Measurements from ENCODE around the gene ZNG1A. TPM values are rescaled to one million over a fixed set of nuclear protein-coding genes. Genes with fewer than 3 reads are reported as not detected.
"Not testable (repeated sequence)": the region's sequence is repeated elsewhere in the genome, so short reads cannot be mapped to it uniquely, and the experiment has no call there.

Gene ZNG1A
- total RNA-seq, 2 donors from 2014 or later: 33.7 to 64.6 TPM

- Histone ChIP-seq H3K4me3 (peak overlapping the region; percentile 51 to 83), H3K27me3 (no peaks in the 10 kb centered on the region), H3K9me3 (no peaks in the 10 kb centered on the region), H3K27ac (peak overlapping the region; percentile 13 to 95 (median 82)), H3K36me3 (replicated peaks in 1 of 2; ENCODE audit: insufficient read depth in 1 of 2, low read depth in 2 of 2) (no peaks in the 10 kb centered on the region), H3K4me1 (peaks cover 40% of the 10 kb centered on the region)
- 19 to 31% methylated on average over 6 of the region's 6 CpGs for WGBS, 2 donors
- no peak for DNase-seq
- intact Hi-C loops (cut with DNase I): no loop called here
- TF ChIP-seq POLR2A (IDR thresholded peaks at IDR 0.05) (no peak), CTCF (IDR thresholded peaks at IDR 0.05) (no peak)
- ATAC-seq: no peak
These were observed 36.8 kb upstream of the ZNG1A start for GRCh38 chr9:215631-216155.

GRCh38 chr9:214648-215493 lies 36.0 kb upstream of the ZNG1A start, which contains the start of gene DOCK8:
Gene DOCK8, plus strand, starts transcription at chr9:214865. Its CDS starts 112 bp downstream, at chr9:214977.
- no peaks in the 10 kb centered on the region for H3K36me3 ChIP-seq (replicated peaks in 1 of 2; ENCODE audit: insufficient read depth in 1 of 2, low read depth in 2 of 2)
- intact Hi-C loops (cut with DNase I): no loop called here
- H3K9me3 ChIP-seq: no peaks in the 10 kb centered on the region
- peak; percentile 84 to 89 (median 86) for TF ChIP-seq POLR2A (IDR thresholded peaks at IDR 0.05)
- peak; percentile 31 to 65 (median 45) for TF ChIP-seq CTCF (IDR thresholded peaks at IDR 0.05)
- peak; percentile 91 for ATAC-seq
- peak within 1 kb of the TSS; percentile 81 to 95 (median 82) for H3K27ac ChIP-seq
- 0 to 1% methylated on average over 7 to 73 of the region's 103 CpGs for WGBS, 2 donors
- H3K4me3 ChIP-seq: peak within 1 kb of the TSS; percentile 51 to 83
- no peaks in the 10 kb centered on the region for H3K27me3 ChIP-seq
- H3K4me1 ChIP-seq: peaks cover 40% of the 10 kb centered on the region
- peak; percentile 78 to 82 (median 81) for DNase-seq

GRCh38 chr9:214351-214647 lies 35.4 kb upstream of the ZNG1A start:
- intact Hi-C loops (cut with DNase I): no loop called here
- Histone ChIP-seq H3K27me3 (no peaks in the 10 kb centered on the region), H3K4me3 (peak overlapping the region; percentile 51 to 83), H3K9me3 (no peaks in the 10 kb centered on the region), H3K4me1 (peaks cover 40% of the 10 kb centered on the region), H3K27ac (peak overlapping the region; percentile 81 to 95 (median 82)), H3K36me3 (replicated peaks in 1 of 2; ENCODE audit: insufficient read depth in 1 of 2, low read depth in 2 of 2) (no peaks in the 10 kb centered on the region)
- ATAC-seq (no peak), DNase-seq (no peak)
- WGBS, 2 donors: 4 to 5% methylated on average over 5 to 14 of the region's 14 CpGs
- no peak for TF ChIP-seq CTCF (IDR thresholded peaks at IDR 0.05)
- no peak for TF ChIP-seq POLR2A (IDR thresholded peaks at IDR 0.05)

- DNase-seq; H3K4me3 ChIP-seq; ATAC-seq; H3K27me3 ChIP-seq; intact Hi-C loops (cut with DNase I); H3K36me3 ChIP-seq (replicated peaks in 1 of 2; ENCODE audit: insufficient read depth in 1 of 2, low read depth in 2 of 2); H3K9me3 ChIP-seq: not testable (repeated sequence)
- Histone ChIP-seq H3K4me1 (peaks cover 40% of the 10 kb centered on the region), H3K27ac (peak overlapping the region in 3 of 4 donors; percentile 81 to 95 (median 83))
- WGBS, 2 donors: 84 to 90% methylated on average over 24 of the region's 24 CpGs
These were observed 35.0 kb upstream of the ZNG1A start for GRCh38 chr9:213901-214300.

GRCh38 chr9:212297-212696 lies 33.4 kb upstream of the ZNG1A start:
- ATAC-seq (no peak), DNase-seq (peak in 1 of 4 donors; percentile 32)
- no peak overlapping the region for H3K4me3 ChIP-seq
- intact Hi-C loops (cut with DNase I): no loop called here
- peaks cover 39% of the 10 kb centered on the region for H3K4me1 ChIP-seq
- TF ChIP-seq CTCF (IDR thresholded peaks at IDR 0.05) (no peak), POLR2A (IDR thresholded peaks at IDR 0.05) (no peak)
- no peaks in the 10 kb centered on the region for H3K36me3 ChIP-seq (replicated peaks in 1 of 2; ENCODE audit: insufficient read depth in 1 of 2, low read depth in 2 of 2)
- H3K9me3 ChIP-seq: no peaks in the 10 kb centered on the region
- peak overlapping the region in 2 of 4 donors; percentile 56 to 85 for H3K27ac ChIP-seq
- 64 to 80% methylated on average over 3 of the region's 3 CpGs for WGBS, 2 donors
- H3K27me3 ChIP-seq: no peaks in the 10 kb centered on the region

Data from body of pancreas (tissue), 4 donors.